ENCODE results near the gene NME7.

Gene NME7

DNA sequence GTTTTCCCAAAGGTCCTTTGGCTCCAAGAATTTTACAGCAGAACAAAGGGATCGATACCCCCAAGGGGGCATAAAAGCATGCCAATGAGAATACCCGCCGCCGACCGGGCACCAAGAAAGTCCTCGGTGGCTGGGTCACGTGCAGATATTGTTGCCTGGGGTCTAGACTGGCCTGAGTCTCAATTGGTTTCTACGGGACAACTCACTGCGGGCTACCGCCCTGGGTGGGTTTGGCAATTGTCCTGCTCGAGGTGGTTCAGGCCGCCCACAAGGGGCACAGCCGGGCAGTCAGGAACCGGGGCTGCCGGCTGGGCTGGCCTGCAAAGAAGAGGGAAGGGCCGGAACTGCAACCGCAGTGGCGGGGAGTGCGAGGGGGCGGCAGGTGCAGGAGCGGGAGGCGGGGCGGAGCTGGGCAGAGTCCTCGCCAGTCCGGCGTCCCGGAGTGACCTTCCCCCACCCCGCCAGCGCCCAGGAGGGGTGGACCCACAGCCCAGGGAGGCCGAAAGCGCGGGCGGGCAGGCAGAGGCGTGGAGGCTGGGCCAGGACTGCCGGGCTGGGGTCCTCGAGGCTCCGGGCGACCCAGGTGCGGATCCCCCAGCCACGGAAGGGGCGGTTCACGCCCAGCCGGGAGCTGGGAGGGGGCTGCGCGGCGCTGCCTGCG is 262.0 kb downstream of the NME7 start:
- TF ChIP-seq CTCF (conservative IDR thresholded peaks at IDR 0.05; ENCODE audit: low read depth, low read length), result no peak
- no peak for DNase-seq (ENCODE audit: low read depth)
- H3K4me3 ChIP-seq (ENCODE audit: low read length), result peak overlapping the region; percentile 51

DNA sequence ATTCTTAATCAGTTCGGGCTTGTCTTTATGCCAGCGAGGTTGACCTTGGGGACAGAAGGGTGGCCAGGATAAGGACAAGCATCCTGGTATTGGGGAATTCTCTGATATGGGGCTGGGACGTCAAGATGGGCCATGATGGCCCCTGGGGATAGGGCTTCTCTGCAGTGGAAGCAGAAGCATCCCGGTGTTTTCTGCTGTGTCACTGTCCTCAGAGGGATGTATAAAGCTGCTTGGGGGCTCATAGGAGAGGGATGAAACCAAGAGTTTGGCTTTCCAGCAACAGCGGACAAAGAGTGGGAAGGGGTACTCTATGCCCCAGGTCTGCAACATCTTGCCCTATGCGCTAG is 262.5 kb downstream of the NME7 start:
- no peak for TF ChIP-seq CTCF (conservative IDR thresholded peaks at IDR 0.05; ENCODE audit: low read depth, low read length)
- H3K4me3 ChIP-seq (ENCODE audit: low read length), result peak overlapping the region; percentile 51
- no peak for DNase-seq (ENCODE audit: low read depth)

GRCh38 chr1:169103480-169103893 is 264.1 kb downstream of the NME7 start:
- DNase-seq (ENCODE audit: low read depth), result no peak
- TF ChIP-seq CTCF (conservative IDR thresholded peaks at IDR 0.05; ENCODE audit: low read depth, low read length), result no peak
- no peak overlapping the region for H3K4me3 ChIP-seq (ENCODE audit: low read length)

GRCh38 chr1:169103002-169103401 is 264.6 kb downstream of the NME7 start:
- no peak for TF ChIP-seq CTCF (conservative IDR thresholded peaks at IDR 0.05; ENCODE audit: low read depth, low read length)
- DNase-seq (ENCODE audit: low read depth), result no peak

GRCh38 chr1:169102567-169102966 is 265.0 kb downstream of the NME7 start:
- H3K4me3 ChIP-seq (ENCODE audit: low read length), result no peak overlapping the region
- peak; percentile 88 for DNase-seq (ENCODE audit: low read depth)
- no peak for TF ChIP-seq CTCF (conservative IDR thresholded peaks at IDR 0.05; ENCODE audit: low read depth, low read length)

More at GRCh38 chr1:169103002-169103401, 264.6 kb downstream of the NME7 start:
- no peak overlapping the region for H3K4me3 ChIP-seq (ENCODE audit: low read length)

DNA sequence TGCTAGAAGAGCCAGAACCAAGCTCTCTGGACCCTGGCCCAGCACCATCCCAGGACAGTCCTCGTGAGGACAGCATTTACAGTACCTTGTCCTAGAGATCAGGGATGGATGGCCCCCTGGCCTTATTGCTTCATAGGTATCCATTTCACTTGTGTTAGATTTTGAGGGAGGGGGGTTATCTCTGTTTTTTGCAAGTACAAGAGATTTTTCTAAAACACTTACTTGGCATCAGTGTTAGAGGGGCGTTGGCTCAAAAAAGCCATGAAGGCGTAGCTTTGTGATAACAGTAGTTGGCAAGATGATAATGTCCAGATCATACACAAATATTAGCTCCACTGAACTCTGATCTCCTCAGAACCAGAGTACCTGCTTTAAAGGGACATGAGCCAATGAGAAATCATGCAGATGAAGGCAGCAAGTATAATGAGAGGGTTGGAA is 266.9 kb downstream of the NME7 start:
- no peak for TF ChIP-seq CTCF (conservative IDR thresholded peaks at IDR 0.05; ENCODE audit: low read depth, low read length)
- no peak overlapping the region for H3K4me3 ChIP-seq (ENCODE audit: low read length)
- no peak for DNase-seq (ENCODE audit: low read depth)

DNA sequence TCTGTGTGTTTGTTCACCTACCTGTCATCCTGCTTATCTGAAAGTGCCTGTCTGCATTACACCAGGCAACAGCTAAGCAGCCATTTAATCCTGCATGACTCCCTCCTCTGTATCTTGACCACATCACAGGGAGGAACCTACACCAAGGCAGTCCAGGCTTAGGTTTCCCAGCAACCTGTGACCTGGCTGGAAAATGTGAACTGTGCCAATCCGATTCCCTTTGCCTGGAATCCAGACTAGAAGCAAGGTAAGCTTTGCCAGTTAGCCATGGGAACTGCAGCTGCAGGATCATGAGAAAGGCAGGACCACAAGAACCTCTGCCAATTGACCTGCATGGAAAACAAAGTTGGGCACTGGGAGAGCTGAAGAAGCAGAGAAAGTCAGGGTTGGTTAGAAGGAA is 267.4 kb downstream of the NME7 start:
- no peak for TF ChIP-seq CTCF (conservative IDR thresholded peaks at IDR 0.05; ENCODE audit: low read depth, low read length)
- DNase-seq (ENCODE audit: low read depth), result peak; percentile 80

More for the DNA sequence above, 267.4 kb downstream of the NME7 start:
- H3K4me3 ChIP-seq (ENCODE audit: low read length), result no peak overlapping the region

All from retinal pigment epithelial cell (primary cell).